HT-29 (cell line): ENCODE results near the gene ARHGAP10. TPM values are rescaled to one million over a fixed set of nuclear protein-coding genes. Genes with fewer than 3 reads are reported as not detected.
"Not testable (repeated sequence)": the region's sequence is repeated elsewhere in the genome, so short reads cannot be mapped to it uniquely, and the experiment has no call there.

Experiments used
- DNase-seq: peaks from one replicate; pipeline ENCODE4 v3.0.0-alpha.2; 2015; ENCODE audit warnings: low spot score
- total RNA-seq: library from RNA; depleted of rRNA; stranded (reverse); fragments of >200 nt; shearing (Covaris generic); gene quantifications from 2 replicates; pipeline ENCODE4 v1.2.3, GENCODE V29; 2014

Gene ARHGAP10
- total RNA-seq, 1 experiment from 2014 or later: 9.3 TPM

DNA sequence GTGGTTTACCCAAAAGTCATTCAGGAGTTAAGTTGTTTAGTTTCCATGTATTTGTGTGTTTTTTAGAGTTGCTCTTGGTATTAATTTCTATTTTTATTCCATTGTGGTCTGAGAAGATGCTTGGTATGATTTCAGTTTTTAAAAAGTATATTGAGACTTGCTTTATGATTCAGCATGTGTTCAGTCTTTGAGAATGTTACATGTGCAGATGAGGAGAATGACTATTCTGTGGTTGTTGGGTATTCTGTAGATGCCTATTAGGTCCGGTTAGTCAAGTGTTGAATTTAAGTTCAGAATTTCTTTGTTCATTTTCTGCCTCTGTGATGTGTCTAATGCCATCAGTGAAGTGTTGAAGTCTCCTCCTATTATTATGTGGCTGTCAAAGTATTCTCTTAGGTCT, 249.4 kb downstream of the ARHGAP10 start:
- DNase-seq: no peak

DNA sequence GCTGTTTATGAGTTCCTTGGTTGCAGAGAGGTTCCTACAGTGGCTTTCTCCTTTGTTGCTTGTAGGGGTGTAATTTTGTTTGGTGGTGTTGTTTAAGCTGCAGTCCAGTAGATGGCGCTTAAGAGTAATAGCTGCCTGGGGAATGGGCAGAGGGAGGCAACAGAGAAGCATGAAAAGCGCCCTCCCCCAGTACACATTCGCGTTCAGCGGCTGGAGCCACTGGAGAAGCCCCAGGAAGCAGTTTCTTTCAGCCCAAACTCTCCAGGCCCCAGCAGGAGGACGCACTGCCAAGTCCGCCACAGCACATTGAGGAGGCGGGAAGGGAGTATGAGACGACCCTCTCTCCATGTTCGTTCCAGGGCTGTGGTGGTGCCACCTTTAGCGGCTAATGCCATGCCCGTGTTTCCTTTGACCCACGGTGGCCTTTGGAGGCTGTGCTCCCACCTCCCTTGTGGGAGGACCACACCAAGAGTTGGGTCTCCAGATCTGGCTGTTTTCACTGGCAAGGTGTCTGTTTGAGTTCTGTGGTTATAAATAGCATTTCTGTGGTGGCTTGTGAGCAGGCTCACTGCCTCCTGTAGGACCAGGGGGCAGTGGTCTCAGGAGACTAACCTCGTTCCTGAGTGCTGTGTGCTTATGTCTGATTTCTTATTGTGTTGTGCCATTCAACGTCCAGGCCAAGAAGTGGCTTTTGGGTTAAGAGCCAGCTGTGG, 252.3 kb downstream of the ARHGAP10 start:
- peak; percentile 35 for DNase-seq

GRCh38 chr4:147984778-147985138, 252.9 kb downstream of the ARHGAP10 start:
- no peak for DNase-seq

DNA sequence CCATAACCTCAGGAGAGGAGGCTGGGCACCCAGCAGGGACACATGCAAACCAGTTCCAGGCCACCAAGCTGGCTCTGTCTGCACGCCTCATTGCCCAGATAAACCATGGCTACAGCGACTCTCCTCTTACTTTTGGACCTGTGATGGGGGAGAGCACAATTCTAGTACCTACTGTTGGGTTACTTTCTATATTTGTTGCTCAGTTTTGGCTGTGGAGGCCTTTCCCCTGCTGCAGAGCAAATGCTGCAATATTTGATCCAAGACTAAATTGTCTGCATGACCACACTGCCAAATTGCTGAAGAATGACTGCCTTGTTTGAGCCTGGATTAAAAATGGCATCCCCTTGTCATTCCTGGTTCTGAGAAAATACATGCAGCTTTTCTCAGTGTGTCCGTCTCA, 253.5 kb downstream of the ARHGAP10 start:
- DNase-seq: no peak

DNA sequence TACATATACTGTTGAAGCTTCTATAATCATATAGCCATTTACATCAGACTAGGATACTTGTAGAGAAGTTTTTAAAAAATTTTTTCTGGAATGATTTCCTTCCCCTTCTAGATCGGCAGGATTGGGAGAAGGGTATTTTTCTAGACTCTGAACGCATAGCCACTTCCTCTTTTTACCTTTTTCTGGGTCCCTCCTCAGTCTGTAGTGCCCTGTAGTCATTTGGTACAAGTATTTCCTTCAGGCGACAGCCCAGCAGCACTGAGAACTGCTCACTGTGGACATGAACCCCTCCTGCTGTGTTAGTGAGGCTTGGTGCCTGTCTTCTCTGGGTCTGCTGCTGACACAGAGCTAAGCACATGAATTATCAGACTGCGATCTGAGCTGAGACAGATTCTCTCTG, 255.4 kb downstream of the ARHGAP10 start:
- DNase-seq: no peak

- DNase-seq: no peak
Measured at GRCh38 chr4:147991543-147992283, 259.8 kb downstream of the ARHGAP10 start.

DNA sequence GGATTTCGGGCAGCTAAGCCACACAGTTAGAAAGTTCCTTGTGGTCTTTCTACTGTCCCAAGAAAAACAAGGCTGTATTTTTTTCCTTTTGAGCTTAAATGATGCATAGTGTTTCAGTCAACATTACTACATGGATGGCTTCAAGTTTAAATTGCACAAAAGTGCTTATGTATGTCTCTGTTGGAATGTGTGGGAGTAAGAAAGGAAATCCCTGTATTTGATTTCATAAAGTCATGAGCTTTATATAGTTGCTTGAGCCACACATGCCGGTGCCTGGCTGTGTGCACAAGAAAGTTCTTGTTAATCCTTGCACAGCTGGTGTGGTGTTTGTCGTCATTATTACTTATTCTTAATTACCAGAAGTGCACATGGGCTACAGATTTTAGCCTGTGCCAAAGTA, 262.2 kb downstream of the ARHGAP10 start:
- DNase-seq: no peak

DNA sequence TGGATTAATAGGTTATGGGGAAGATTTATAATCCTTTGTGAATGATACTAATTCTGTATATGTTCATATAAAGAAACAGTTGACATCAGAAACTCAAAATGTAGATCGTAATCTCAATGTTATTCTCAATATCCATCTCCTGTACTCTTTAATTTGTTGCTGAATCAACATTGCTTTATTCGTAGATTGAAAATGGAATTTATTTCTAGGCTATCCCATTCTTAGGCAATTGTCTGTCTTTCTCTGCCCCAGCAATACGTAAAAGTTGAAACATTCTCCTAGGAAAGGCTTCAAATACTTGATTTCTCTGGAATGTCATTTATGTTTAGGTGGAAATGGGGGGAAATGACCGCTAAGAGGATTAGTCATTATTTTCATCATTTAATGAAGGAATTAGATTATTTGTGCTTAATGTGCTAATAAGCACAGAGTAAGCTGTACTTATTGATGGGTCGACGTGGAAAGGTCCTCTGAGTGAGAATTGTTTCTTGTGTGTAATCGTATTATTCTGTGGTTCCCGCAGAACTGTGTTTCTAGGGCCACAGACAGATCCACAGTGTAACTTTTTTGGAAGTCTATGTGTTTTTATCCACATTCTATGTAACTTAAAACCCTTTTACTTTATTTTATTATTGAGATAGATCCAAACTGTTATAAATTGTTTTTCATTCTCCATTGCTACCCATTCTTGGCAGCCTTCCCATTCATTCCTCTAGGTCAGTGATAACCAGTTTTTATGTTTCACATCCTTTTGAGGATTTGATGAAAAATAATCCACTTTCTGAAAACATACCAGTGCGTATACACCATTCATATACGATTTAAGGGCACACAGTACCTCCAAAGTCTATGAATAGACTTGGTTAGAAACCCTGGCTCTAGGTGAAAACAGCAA, 262.9 kb downstream of the ARHGAP10 start:
- no peak for DNase-seq

DNA sequence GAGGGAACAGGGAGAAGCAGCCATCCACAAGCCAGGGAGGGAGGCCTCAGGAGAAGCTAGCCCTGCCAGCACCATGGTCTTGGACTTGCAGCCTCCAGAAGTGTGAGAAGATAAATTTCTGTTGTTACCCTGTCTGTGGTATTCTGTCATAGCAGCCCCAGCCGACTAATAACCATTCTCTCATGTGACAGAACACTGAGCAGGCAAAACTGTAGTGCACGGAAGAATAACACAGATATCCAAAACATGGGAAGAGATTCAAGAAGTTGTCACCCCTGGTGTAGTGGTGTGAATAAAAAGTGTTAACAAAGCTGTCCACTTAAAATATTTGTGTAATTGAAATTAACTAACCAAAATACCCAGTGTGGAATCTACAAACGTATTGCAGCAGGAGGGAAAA, 265.0 kb downstream of the ARHGAP10 start:
- no peak for DNase-seq

DNA sequence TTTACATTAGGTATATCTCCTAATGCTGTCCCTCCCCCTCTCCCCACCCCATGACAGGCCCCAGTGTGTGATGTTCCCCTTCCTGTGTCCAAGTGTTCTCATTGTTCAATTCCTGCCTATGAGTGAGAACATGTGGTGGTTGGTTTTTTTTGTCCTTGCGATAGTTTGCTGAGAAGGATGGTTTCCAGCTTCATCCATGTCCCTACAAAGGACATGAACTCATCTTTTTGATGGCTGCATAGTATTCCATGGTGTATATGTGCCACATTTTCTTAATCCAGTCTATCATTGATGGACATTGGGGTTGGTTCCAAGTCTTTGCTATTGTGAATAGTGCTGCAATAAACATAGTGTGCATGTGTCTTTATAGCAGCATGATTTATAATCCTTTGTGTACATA, 268.1 kb downstream of the ARHGAP10 start:
- not testable (repeated sequence) for DNase-seq

DNA sequence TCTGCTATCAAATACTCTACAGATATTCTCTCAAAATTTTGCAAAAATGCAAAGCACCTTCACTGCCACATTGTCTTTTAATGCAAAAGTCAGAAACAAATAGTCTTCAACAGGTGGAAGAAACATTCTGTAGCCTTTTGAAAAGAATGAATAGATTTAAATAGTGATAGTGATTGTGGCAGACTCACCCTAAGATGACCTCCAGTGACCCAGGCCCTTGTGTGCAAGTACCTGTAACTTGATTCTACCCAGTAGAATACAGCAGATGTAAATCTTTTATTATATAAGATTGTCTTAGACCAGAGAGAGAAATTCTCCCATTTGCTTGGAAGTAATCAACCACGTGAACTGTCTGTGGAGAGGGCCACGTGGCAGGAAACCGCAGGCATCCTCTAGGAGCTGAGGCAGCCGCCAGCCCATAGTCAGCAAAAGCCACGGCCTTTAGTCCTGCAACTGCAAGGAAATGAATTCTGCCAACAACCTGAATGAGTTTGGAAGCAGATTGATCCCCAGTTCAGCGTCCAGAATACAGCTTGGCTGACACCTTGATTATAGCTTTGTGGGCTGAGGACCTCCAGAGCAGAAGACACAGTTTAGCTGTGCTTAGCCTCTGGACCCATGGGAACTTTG, 272.5 kb downstream of the ARHGAP10 start:
- DNase-seq: no peak

- no peak for DNase-seq
Measured at GRCh38 chr4:148006001-148006400, 274.1 kb downstream of the ARHGAP10 start.

DNA sequence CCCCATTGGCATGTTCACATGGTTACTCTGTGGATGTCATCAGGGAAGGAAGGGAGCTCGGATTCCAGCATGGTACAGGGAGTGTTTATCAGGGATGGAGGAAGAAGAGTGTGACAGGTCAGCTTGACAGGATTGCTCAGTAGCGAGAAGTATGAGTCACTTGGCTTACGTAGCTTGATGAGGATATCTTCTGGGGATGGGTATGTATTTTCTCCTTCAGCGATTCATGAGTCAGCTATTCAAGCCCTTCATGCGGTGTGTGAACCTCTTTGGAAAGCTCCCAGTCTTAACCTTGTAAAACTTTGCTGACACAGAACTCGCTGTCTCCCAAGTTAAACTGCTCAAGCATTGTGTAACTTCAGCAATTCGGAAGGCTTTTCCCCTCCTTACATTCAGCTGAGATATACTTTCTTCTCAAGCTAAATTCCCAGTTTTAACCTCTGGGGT, 275.4 kb downstream of the ARHGAP10 start:
- DNase-seq: peak; percentile 40

DNA sequence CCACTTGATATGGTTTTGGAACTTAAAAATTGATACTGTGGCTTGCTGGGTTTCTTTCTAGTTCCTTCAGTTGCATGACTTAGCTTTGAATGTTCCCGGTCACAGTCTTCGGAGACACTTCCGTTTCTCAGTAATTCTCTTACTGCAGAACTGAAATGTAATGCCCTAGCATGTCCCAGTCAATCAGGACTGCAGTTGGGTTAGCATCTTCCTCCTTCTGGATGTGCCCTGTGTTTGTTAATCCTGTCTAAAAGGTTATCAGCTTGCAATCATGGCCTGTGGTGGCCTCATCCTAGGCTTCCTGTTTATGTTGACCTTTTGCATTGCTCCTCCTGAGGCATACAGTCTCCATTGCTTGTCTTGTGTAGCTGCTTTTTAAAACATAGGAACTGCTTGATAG, 275.9 kb downstream of the ARHGAP10 start:
- no peak for DNase-seq

GRCh38 chr4:148015058-148015457, 283.2 kb downstream of the ARHGAP10 start:
- no peak for DNase-seq

DNA sequence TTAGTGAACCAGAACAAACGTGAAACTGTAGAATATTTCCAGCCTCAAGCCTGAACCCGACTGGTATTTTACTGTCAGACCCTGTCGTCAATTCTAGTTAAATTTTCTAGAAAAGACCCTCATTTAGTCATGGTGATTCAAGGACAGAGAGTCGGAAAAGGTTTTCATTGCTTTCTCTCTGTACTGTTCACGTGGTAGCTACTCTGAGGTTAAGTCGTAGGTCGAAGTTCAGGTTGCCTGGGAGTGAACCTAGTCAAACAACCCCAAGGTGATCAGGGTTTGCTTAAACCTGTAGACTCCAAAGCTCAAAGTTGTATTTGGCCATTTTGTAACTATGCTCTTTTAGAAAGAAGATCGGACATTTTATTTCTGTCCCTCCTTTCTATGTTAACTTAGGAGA, 283.6 kb downstream of the ARHGAP10 start:
- DNase-seq: no peak

DNA sequence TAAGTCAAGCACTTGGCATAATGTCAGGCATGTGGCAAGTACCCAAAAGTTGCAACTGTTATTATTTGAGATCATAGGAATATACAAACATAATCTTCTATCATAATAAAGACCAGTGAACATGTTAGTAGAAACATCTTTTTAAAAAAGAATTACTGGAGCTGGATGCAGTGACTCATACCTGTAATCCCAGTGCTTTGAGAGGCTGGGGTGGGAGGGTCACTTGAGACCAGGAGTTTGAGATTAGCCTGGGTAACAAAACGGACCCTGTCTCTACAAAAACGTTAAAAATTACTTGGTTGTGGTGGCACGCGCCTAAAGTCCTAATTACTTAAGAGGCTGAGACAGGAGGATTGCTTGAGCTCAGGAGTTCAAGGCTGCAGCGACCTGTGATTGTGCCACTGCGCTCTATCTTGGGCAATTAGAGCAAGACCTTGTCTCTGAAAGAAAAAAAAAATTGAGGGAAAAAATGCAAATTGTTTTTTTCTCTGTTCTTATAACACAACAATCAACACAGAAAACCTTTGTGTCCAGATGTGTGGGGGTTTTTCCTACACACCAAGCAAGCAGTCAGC, 284.3 kb downstream of the ARHGAP10 start:
- no peak for DNase-seq

- no peak for DNase-seq
Measured at GRCh38 chr4:148017801-148018200, 285.9 kb downstream of the ARHGAP10 start.

- DNase-seq: no peak
Measured at GRCh38 chr4:148021686-148022085, 289.8 kb downstream of the ARHGAP10 start.

- DNase-seq: no peak
Measured at GRCh38 chr4:148022975-148023374, 291.1 kb downstream of the ARHGAP10 start.

GRCh38 chr4:148023512-148024181, 291.8 kb downstream of the ARHGAP10 start:
- no peak for DNase-seq
